Erythroblast (primary cell): ENCODE measurements around the gene RXFP1.

Experiments used
- GATA1 ChIP-seq: IDR thresholded peaks from 2 replicates; pipeline ENCODE4 v1.6.1; 2011; ENCODE audit warnings: low read depth, mild to moderate bottlenecking, control low read depth, low read length, moderate library complexity
- POLR2A ChIP-seq: IDR thresholded peaks from 2 replicates; pipeline ENCODE4 v1.6.1; 2011; ENCODE audit warnings: mild to moderate bottlenecking, low read length

- TF ChIP-seq POLR2A (no peak), GATA1 (no peak)
Measured at GRCh38 chr4:158519226-158519625, 2.5 kb upstream of the RXFP1 start.
